Measurements from ENCODE around the gene CACNA1A.

DNA sequence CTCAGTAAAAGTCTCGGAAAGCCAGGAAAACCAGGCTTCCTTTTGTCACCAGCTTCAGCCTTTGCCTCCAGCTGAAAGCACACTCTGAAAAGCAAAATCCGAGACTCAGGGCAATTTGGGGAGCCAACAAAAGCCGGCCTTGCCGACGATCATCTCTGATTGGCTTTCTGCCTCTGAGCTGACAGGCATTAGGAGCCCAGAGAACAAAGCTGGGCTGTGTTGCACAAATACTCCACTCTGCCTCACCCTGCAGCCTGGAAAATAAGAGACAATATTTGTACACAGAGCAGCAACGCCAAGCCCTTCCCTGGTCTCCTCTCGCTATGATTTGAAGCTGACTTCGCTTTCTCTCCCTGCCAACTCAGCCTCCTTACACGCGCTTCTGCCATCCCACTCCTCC, 46.9 kb downstream of the CACNA1A start:
- TF ChIP-seq CTCF (IDR thresholded peaks at IDR 0.05) (no peak), EZH2phosphoT487 (IDR thresholded peaks at IDR 0.05) (no peak)

Measured in neural progenitor cell (in vitro differentiated cells).